Stimulated activated CD8-positive, alpha-beta memory T cell treated with anti-CD3 and anti-CD28 coated beads, Interleukin-12 subunit alpha, Interleukin-12 subunit beta, amount 100 ng/mL, for 24 hours (primary cell): ENCODE measurements around the gene HELQ.
"Not testable (repeated sequence)": the region's sequence is repeated elsewhere in the genome, so short reads cannot be mapped to it uniquely, and the experiment has no call there.

Experiments used
- DNase-seq: peaks from one replicate; pipeline ENCODE4 v3.0.0-alpha.2; 2020; ENCODE audit errors: extremely low read depth

HELQ gene

DNA sequence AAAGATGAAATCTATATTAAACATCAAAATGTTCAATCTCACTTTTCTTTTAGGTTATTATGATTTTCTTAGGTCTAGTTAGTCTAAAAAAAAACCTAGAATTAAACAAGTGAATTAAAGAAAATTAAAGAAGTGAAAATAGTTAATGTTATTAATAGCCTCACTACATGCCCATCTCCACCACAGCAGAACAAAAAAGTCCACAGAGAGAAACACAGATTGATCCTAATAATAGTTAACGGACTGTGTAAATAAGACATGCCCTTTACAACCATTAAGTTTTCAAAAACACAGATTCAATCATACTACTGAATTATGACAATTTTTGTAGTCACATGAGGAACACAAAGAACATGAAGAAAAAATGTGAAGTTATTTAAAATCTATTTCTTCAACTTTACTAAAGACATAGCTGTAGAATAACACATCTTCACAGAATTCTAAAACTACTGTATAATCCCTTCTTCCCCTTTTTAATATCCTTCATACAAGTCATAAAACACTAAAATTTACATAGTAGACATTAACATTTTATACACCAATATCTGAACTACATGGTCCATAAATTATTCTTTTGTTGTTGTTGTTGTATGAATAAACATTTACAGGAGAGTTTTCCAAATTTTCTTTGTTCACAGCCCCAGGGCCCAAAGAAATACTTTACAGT lies 15.3 kb downstream of the HELQ start:
- no peak for DNase-seq

DNA sequence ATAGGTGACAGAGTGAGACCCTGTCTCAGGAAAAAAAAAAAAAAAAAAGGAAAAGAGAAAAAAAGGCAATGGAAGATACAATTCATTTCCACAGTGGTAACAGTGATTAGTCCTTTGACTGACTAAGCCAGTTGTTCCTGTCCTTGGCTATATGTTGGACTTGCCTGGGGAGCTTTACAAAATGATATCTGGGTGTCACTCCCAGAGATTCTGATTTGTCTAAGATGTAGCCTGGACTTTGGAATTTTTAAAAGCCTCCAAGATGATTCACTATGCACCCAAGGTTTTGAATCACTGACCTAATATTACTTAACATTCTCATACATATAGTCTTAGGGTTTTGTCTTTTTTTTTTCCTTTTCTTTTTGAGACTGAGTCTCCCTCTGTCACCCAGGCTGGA lies 16.9 kb downstream of the HELQ start:
- DNase-seq: no peak

DNA sequence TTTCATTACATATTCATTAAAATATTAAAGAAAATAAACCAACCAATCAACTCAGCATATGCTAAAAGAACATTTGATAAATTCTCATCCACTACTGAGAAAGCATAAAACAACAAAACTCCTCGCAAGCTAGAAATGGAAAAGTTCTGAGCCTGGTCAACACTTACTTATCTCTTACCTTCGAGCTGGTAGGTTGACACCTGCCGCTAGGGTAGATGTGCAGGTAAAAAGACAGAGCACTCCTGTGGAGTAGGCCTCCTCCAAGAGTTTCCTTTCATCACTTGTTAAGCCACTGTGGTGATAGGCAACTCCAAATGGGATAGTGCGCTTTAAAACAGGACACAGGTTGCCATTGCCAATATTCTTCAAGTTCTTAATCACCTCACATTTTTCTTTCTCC lies 18.9 kb downstream of the HELQ start:
- no peak for DNase-seq

DNA sequence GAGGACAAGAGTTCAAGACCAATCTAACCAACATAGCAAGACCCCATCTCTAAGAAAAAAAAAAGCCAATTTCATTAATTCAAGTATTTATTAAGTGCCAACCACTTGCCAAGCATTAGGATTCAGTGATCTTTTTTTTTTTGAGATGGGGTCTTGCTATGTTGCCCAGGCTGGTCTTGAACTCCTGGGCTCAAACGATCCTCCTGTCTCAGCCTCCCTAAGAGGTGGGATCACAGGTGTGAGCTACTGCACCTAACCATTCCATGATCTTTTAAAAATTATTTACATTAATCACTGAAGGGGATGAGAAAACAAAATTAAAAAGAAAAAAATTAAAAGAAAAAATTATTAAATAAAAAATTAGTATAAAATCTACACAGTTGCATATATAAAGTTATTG lies 24.4 kb downstream of the HELQ start:
- DNase-seq: no peak

DNA sequence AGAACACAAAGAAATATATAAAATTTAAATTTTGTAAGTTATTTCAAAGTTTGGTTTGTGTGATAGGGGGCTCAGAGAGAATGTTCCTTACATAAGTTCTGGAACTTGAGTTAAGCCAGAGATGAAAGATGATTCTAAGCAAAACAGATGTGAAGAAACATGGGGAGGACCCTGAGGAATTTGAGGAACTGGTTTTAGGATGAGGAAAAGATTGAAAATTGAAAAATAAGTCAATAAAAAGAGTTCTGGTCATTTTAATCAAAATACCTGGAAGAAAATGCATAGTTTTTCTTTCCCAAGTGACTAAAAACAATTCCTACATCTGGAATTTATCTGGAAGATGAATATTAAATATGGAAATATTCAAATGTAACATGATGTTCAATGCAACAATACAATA lies 37.4 kb downstream of the HELQ start:
- DNase-seq: no peak

DNA sequence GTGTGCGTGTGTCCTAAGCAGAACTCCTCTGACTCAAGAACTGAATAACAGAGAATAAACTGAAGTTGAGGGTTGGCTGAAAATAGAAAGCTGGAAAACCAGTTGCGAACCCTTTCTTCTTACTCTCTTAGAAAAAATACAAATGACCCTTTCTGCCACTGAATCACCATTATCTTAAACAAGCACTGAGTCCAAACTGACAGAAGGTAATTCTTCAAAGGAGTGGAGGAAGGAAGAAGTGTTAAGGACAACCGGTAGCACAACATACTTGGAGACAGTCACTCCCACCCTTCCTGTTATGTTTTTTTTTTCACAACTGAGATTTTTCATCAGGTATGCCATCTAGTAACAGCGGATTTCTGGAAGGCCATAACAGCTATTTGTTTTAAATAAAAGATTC lies 38.1 kb downstream of the HELQ start:
- DNase-seq: no peak

DNA sequence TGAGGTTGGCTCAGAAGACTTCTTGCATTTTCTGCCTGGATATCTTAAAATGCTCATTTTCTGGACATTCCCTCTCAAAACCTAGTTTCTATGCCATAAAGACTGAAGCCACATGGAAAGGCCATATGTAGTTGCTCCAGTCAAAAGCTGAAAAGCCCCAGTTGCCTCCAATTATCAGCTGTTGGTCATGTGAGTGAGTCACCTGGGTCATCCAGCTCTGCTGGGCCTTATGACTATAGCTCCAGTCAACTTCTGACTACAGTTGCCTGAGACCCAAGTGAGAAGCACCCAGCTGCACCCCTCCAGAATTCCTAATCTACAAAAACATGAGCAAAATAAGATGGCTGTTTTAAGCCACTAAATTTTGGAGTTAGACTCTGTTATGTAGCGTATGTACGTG lies 41.9 kb downstream of the HELQ start:
- no peak for DNase-seq

DNA sequence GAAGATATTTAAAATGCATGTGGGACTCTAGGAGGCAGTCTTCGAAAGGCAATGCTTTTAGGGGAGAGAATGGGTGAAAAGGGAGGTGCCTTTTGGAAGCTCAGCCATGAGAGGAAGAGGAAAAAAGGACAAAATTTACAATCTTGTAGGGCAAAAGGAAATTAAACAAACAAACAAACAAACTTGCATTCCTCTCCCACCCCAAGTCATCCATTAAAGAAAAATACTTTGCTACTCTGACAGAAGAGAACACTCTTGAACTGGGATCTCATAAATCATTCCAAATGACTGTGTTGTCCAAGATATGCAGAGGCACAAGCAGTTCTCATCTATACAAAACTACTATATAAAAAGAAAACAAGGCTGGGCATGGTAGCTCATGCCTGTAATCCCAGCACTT lies 46.7 kb downstream of the HELQ start:
- no peak for DNase-seq

DNA sequence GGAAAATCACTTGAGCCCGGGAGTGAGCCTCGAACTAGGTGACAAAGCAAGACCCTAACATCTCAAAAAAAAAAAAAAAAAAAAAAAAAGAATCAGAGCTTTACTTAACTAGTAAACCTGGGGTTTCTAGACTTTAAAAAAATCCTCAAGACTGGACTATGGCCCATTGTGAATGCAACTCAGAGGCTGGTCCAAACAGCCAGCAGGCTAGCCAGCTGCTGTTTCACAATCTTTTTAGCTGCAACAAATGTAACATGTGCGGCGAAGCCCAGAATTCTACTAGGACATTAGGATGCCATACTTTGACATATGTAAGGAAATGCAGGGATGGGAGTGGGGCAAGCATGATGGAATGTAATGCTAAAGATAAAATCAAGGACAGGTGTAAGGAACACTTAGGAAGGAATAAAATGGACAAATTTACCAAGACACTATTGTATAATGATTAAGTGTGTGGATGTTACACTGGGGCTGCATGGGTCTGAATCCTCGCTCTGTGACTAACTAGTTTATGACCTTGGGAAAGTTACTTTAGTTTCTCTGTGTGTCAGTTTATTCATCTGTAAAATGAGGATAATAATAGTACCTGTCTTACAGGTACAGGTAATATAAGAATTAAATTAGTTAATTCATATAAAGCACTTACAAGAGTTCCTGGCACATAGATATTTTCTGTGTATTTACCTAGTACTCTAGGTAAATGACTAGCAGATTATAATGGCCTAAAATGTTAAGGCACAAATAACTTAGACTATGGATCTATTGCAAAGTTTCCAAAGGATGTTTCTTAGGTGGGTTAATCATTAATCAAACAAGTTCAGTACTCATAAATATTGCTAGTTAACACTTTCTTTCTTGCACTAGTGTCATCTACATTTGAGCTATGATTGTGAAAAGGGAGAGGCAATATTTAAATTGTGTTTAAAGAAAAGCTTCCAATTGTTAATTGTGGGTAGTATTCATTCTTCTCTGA lies 49.5 kb downstream of the HELQ start:
- no peak for DNase-seq

DNA sequence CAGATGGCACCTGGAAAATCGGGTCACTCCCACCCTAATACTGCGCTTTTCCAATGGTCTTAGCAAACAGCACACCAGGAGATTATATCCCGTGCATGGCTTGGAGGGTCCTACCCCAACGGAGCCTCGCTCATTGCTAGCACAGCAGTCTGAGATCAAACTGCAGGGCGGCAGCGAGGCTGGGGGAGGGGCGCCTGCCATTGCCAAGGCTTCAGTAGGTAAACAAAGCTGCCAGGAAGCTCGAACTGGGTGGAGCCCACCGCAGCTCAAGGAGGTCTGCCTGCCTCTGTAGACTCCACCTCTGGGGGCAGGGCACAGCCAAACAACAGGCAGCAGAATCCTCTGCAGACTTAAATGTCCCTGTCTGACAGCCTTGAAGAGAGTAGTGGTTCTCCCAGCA lies 57.5 kb downstream of the HELQ start:
- not testable (repeated sequence) for DNase-seq

DNA sequence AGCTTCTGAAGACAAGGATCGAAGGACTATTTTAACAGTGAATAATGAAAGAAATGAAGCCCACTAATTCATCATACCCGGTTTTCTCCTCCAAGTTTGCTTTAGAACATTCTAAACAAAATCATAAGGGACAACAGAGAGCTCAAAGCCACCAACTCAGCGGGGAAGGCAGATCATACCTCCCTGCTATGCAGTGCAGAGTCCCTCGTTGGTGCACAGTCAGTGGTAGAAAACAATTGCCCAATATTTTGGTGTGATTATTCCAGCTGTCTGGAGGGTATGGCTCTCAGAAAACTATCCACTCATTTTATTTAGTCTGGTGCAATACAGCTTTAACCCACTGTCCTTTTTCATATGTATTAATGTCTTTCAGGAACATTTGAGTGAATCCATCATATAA lies 61.7 kb downstream of the HELQ start:
- no peak for DNase-seq

DNA sequence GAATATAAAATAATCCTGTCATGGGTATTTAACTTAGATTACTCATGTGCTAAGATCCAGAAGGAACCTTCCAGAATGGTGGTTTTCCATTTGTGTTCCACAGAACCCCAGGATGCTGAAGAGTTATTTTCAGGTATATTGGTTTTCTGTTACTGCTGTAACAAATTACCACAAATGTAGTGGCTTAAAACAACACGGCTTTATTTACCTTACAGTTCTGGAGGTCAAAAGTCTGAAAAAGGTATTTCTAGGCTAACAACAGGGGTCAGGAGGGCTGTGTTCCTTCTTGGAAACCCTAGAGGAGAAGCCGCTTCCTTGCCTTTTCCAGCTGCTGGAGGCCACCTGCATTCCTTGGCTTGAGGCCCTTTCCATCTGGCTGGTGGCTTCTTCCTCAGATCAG lies 63.1 kb downstream of the HELQ start:
- DNase-seq: no peak

DNA sequence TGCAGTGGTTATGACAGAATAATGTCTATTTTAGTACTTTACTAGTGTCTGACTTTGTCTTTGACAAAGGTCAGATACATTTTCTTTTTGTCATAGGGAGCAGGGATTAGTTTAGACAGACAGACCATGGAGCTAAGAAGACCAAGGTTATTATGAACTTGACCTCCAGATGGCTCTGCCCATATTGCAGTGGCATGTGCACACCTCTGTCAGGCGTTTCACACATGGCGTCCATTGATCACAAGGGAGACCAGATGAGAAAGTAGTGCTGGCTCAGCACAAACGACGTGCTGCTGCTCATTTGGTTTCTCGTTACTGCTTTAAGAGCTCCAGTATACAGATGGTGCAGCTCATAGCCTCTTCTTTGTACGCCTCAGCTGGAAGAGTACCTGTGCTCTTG lies 64.7 kb downstream of the HELQ start:
- DNase-seq: no peak

DNA sequence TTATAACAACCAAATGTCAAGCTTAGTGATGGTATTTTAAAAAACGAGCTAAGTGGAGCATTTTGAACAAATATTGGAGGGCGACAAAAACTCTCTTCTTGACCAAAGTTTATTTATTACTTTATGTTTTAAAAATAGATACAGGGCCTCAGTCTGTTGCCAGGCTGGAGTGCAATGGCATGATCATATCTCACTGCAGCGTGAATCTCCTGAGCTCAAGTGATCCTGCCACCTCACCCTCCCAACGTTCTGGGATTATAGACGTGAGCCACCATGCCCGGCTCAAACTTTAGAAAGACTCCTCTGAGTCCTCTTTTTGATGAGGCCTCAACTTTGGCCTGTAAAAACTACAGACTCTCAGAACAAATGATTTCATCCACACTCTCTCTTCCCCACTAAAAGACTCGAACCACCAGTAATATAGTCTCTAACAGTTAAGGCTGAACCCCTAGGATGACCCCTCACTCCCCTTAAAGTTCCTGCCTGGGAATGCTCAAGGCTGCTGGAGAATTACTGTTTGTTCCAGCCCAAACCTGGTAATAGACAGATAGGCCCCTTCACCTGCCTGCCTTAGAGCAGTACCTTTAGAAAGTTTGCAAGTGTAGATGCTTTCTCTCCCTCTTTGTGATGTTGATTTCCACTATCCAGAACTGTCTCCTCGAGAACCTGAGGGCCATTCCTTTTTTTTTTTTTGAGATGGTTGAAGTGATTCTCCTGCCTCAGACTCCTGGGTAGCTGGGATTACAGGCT lies 65.7 kb downstream of the HELQ start:
- DNase-seq: no peak

DNA sequence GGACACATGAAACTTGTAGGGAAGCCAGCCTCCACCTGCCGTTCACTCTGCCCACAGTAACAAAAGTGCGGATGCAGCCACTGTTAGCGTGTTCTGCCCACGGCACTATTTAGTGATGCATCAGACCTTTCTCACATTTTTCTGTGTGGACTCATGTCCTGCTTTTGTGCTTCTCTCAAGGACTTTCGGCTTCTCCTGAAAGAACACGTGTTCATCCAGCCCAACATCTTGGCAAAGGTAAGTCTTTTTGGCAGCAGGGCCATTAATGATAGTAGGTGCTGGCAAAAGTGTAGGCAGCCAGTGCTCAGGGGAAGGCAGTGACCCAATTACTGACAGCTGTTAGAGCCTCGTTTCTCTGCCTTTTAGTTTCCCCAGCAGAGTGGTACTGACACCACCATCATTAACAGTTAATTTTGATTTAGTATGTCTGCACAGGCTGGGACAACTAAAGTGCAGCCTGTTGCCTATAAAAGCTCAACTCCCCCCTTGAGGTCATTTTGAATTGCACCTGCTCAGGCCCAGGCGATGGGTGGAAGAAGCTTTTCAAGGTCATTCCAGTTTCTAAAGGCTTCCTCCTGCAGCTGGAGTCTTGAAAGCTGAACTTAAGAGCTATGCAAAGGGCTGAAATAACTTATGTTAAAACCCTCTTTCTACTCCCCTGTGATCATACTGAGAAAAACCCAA lies 66.4 kb downstream of the HELQ start:
- DNase-seq: no peak

DNA sequence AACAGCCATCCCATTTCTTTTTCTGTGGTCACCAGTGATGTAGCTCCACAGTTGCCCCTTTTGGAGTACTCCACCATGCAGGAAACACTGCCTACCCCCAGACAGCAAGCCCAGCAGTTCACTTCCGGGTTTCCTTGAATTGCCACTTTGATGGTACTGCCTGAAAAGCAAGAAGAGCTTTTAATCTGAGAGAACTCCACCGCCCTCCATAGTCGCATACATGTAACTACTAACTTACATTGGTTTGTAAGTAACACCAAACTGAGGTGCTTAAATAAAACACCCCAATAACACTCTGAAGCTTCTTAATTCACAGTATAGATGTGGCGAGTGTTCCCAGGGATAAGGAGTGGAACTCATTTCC lies 67.3 kb downstream of the HELQ start:
- no peak for DNase-seq

DNA sequence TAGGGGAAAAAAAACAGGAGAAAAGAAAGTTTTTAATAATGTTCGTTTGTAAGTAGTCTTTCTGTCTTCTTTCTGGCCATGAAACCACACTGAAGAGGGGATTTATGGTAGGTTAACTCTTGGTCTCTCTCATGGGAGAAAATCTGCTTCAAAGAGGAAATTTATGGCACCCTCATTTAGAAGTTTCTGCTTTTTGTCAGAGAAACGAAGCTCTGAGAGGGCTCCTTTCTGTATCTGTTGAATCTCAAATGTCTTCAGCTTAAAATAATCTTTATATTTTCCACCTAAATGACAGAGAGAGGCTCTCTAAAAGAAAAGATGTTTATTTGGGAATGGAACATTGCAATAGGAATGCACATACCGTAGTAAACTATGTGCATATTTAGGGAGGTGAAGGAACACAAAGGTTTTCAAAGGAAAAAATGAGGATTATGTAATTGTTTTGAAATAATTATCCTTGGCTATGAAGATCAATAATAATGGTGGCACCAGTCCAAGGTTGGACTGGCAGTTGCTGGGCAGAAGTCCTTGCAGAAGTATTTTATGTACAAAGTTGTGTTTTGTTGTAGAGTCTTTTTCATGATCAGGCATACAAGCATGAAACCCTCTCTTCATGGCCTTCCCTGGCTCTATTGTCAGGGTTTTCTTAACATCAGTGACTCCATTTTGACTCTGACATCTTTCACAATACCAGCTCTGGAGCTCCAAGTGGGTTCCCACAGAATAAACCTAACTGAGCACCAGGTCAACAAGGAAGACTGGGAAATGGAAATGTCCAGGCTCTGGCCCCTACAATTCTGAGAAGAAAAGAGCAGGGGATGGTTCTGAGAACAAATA lies 67.9 kb downstream of the HELQ start:
- no peak for DNase-seq

DNA sequence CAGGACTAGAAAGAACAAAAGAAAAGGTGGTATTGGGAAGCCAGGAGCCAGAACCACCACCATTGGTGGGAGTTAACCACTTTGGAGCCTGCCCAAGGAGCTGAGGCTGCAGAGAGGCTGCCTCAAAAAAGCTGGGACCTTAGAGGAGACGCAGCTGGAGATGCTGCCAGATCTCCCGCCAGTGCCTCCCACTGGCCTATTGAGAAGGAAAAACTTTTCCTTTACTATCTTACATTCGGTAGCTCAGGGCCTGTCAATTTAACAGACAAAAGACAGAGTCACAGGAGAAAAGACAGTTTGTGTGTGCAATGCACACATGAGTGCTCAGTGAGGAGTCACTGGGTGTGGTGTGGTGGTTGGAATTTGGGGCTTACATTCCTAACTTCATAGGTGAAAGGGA lies 68.6 kb downstream of the HELQ start:
- no peak for DNase-seq

DNA sequence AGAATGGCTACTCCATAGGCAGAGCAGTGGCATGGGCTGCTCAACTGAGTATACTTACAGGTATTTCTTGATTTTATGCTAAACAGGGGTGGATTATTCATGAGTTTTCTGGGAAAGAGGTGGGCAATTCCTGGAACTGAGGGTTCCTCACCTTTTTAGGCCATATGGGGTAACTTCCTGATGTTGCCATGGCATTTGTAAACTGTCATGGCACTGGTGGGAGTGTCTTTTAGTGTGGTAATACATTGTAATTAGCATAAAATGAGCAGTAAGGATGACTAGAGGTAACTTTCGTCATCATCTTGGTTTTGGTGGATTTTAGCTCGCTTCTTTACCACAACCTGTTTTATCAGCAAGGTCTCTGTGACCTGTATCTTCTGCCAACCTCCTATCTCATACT lies 72.8 kb downstream of the HELQ start:
- DNase-seq: no peak

DNA sequence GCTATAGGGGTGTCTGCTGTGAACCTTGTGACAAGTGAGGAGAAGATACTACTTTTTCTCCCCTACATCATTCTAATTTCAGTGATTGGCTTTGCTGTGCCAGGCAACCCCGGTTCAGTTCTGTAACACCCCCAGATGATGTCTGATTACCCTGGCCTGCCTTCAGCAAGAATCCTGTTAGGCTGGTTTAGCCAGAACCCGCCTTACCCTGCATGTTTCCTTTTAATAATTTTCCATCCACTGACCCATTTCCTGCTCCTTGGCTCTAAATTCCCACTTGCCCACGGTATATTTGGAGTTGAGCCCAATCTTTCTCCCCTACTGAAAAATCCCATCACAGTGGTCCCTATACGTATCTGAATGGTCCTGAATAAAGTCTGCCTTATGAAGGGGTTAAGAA lies 74.5 kb downstream of the HELQ start:
- DNase-seq: no peak

DNA sequence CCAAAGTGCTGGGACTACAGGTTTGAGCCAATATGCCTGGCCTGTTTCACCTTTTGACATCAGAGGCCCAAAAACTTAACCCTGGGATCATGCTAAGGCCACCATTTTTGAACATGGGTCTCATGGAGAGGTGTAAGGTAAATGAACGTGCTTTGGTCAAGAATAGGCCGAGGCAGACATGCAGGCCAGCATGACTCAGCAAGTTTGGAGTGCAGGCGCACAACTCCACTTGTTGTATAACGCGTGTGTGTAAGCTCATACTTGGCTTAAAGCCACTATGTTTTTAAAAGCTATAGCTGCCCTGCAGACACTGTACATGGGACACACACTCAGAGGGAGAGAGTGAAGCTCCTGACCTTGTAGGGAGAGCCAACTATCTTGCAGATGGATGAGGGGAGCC lies 77.2 kb downstream of the HELQ start:
- DNase-seq: no peak
